Measurements from ENCODE around the gene SPCS2. TPM values are rescaled to one million over a fixed set of nuclear protein-coding genes. Genes with fewer than 3 reads are reported as not detected.

The SPCS2 gene
- total and polyA plus RNA-seq, 7 donors, result 28.8 to 131 (median 46.5) TPM

- peaks cover 0 to 9% (median 0%) of the 10 kb centered on the region in 4 donors for H3K4me1 ChIP-seq
- no peaks in the 10 kb centered on the region for H3K27me3 ChIP-seq
- no peaks in the 10 kb centered on the region for H3K9me3 ChIP-seq
- intact Hi-C loops (cut with DNase I), result no loop called here
- peaks cover 0 to 45% (median 0%) of the 10 kb centered on the region in 4 donors for H3K36me3 ChIP-seq
- no peak overlapping the region for H3K27ac ChIP-seq
- no peak overlapping the region for H3K4me3 ChIP-seq
- TF ChIP-seq EP300 (IDR thresholded peaks at IDR 0.05) (no peak), POLR2AphosphoS5 (IDR thresholded peaks at IDR 0.05) (no peak), POLR2A (IDR thresholded peaks at IDR 0.05) (no peak)
- TF ChIP-seq, protein P1, sequence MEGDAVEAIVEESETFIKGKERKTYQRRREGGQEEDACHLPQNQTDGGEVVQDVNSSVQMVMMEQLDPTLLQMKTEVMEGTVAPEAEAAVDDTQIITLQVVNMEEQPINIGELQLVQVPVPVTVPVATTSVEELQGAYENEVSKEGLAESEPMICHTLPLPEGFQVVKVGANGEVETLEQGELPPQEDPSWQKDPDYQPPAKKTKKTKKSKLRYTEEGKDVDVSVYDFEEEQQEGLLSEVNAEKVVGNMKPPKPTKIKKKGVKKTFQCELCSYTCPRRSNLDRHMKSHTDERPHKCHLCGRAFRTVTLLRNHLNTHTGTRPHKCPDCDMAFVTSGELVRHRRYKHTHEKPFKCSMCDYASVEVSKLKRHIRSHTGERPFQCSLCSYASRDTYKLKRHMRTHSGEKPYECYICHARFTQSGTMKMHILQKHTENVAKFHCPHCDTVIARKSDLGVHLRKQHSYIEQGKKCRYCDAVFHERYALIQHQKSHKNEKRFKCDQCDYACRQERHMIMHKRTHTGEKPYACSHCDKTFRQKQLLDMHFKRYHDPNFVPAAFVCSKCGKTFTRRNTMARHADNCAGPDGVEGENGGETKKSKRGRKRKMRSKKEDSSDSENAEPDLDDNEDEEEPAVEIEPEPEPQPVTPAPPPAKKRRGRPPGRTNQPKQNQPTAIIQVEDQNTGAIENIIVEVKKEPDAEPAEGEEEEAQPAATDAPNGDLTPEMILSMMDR (IDR thresholded peaks at IDR 0.05), result no peak
- DNase-seq, result no peak
Observed at GRCh38 chr11:74923125-74923524, 25.9 kb upstream of the SPCS2 start.

- H3K27me3 ChIP-seq, result no peaks in the 10 kb centered on the region
- TF ChIP-seq POLR2A (IDR thresholded peaks at IDR 0.05) (no peak), POLR2AphosphoS5 (IDR thresholded peaks at IDR 0.05) (peak in 1 of 4 donors; percentile 53), EP300 (IDR thresholded peaks at IDR 0.05) (no peak)
- TF ChIP-seq, protein P1 (IDR thresholded peaks at IDR 0.05), result no peak
- WGBS, 2 donors, result 91 to 94% methylated on average over 4 of the region's 4 CpGs
- intact Hi-C loops (cut with DNase I), result no loop called here
- no peak overlapping the region for H3K4me3 ChIP-seq
- H3K27ac ChIP-seq, result no peak overlapping the region
- H3K36me3 ChIP-seq, result peaks cover 0 to 40% (median 0%) of the 10 kb centered on the region in 4 donors
- no peak for DNase-seq
- H3K9me3 ChIP-seq, result no peaks in the 10 kb centered on the region
- H3K4me1 ChIP-seq, result peaks cover 0 to 9% (median 0%) of the 10 kb centered on the region in 4 donors
Observed at GRCh38 chr11:74925281-74925680, 23.8 kb upstream of the SPCS2 start.

- Histone ChIP-seq H3K9me3 (no peaks in the 10 kb centered on the region), H3K27ac (no peak overlapping the region), H3K27me3 (no peaks in the 10 kb centered on the region), H3K36me3 (peaks cover 0 to 36% (median 0%) of the 10 kb centered on the region in 4 donors), H3K4me3 (no peak overlapping the region), H3K4me1 (peaks cover 0 to 9% (median 0%) of the 10 kb centered on the region in 4 donors)
- intact Hi-C loops (cut with DNase I), result no loop called here
- 83% methylated on average over 8 of the region's 8 CpGs for WGBS, 2 donors
- TF ChIP-seq POLR2AphosphoS5 (IDR thresholded peaks at IDR 0.05), result no peak
- TF ChIP-seq, protein P1 (IDR thresholded peaks at IDR 0.05), result no peak
- TF ChIP-seq POLR2A (IDR thresholded peaks at IDR 0.05), result no peak
- TF ChIP-seq EP300 (IDR thresholded peaks at IDR 0.05), result no peak
- no peak for DNase-seq
Observed at GRCh38 chr11:74926304-74927030, 22.6 kb upstream of the SPCS2 start.

DNA sequence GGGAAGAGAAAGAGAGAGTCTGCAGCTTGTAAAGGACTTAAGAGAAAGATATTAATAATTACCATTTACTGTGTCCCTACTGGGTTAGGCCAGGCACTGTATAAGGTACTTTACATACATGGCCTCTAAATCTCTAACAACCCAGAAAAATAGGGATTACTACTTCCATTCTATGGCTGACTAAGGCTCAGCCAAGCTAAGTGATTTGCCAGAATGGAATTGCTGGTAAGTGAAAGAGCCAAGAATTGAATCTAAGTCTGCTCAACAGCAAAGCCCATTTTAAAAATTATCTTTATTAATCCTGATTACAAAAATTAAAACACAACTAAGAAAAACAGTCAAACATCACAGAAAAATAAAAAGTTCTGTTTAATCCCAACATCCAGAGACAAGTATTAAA lies 21.6 kb upstream of the SPCS2 start:
- Histone ChIP-seq H3K9me3 (no peaks in the 10 kb centered on the region), H3K36me3 (peaks cover 0 to 46% (median 0%) of the 10 kb centered on the region in 4 donors), H3K27me3 (no peaks in the 10 kb centered on the region), H3K27ac (no peak overlapping the region), H3K4me3 (no peak overlapping the region), H3K4me1 (peaks cover 0 to 9% (median 0%) of the 10 kb centered on the region in 4 donors)
- TF ChIP-seq POLR2AphosphoS5 (IDR thresholded peaks at IDR 0.05) (no peak), EP300 (IDR thresholded peaks at IDR 0.05) (no peak), POLR2A (IDR thresholded peaks at IDR 0.05) (no peak)
- TF ChIP-seq, protein P1 (IDR thresholded peaks at IDR 0.05), result no peak
- DNase-seq, result no peak
- intact Hi-C loops (cut with DNase I), result no loop called here
